GM06990 (cell line): Measurements from ENCODE around the gene HYPK.
"Not testable (repeated sequence)": the region's sequence is repeated elsewhere in the genome, so short reads cannot be mapped to it uniquely, and the experiment has no call there.

Experiments
- DNase-seq: peaks from one replicate; pipeline ENCODE4 v3.0.0-alpha.2; 2011; ENCODE audit not compliant: insufficient read length; ENCODE audit errors: extremely low read depth
- H3K27me3 ChIP-seq: replicated peaks from 2 replicates; pipeline ENCODE4 v1.6.0; 2011; ENCODE audit warnings: low read length; ENCODE audit not compliant: control insufficient read depth, insufficient read depth
- H3K36me3 ChIP-seq: 2 replicates; pipeline ENCODE4 v1.5.1; 2011; ENCODE audit warnings: low read length; ENCODE audit not compliant: control insufficient read depth, insufficient read depth
- H3K4me3 ChIP-seq: replicated peaks from 2 replicates; pipeline ENCODE4 v1.5.1; 2011; ENCODE audit warnings: low read depth, mild to moderate bottlenecking, control low read depth, low read length
- CTCF ChIP-seq: IDR thresholded peaks from 2 replicates; pipeline ENCODE4 v1.5.1; 2011; ENCODE audit warnings: low read length, control low read depth, mild to moderate bottlenecking, inconsistent platforms; ENCODE audit not compliant: insufficient read depth, poor library complexity, severe bottlenecking

The HYPK gene

DNA sequence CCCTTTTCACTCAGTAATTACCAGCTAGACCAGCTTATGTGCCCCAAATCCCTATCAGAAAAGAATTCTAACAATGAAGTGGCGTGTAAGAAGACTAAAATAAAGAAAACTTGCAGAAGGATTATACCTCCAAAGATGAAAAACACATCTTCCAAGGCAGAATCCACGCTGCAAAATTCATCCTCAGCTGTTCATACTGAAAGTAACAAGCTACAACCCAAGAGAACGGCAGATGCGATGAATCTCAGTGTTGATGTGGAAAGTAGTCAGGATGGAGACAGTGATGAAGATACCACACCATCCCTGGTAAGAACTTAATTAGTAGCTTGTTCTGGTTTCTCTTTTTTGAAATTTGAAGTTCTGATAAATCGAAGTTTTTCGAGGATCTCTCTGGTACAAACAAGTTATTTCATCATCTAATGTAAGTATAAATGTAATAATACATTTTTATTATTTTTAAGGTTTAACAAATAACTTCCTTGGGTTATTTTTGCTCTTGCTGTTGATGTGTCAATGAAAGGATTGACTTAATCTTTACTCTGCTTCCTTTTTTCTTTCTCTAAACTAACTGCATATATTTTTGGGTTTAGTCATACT is 27.8 kb downstream of the HYPK start:
- Histone ChIP-seq H3K4me3 (peak overlapping the region; percentile 90), H3K27me3 (no peaks in the 10 kb centered on the region), H3K36me3 (no peaks in the 10 kb centered on the region)
- no peak for TF ChIP-seq CTCF
- DNase-seq: peak; percentile 43

DNA sequence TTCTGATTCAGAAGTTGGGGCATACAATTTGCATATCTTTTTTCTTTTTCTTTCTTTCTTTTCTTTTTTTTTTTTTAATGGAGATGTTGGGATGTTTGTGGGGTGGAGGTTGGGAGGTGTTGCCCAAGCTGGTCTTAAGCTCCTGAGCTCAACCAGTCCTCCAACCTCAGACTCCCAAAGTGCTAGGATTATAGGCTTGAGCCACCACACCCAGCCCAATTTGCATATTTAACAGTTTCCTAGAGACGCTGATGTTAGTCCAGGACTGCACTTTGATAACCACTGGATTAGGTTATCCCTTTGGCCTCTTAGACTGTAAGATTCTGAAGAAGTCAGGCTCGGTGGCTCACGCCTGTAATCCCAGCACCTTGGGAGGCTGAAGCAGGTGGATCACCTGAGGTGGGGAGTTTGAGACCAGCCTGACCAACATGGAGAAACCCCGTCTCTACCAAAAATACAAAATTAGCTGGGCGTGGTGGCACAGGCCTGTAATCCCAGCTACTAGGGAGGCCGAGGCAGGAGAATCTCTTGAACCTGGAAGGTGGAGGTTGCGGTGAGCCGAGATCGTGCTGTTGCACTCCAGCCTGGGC is 29.6 kb downstream of the HYPK start:
- DNase-seq, H3K27me3 ChIP-seq, H3K4me3 ChIP-seq, H3K36me3 ChIP-seq: not testable (repeated sequence)

DNA sequence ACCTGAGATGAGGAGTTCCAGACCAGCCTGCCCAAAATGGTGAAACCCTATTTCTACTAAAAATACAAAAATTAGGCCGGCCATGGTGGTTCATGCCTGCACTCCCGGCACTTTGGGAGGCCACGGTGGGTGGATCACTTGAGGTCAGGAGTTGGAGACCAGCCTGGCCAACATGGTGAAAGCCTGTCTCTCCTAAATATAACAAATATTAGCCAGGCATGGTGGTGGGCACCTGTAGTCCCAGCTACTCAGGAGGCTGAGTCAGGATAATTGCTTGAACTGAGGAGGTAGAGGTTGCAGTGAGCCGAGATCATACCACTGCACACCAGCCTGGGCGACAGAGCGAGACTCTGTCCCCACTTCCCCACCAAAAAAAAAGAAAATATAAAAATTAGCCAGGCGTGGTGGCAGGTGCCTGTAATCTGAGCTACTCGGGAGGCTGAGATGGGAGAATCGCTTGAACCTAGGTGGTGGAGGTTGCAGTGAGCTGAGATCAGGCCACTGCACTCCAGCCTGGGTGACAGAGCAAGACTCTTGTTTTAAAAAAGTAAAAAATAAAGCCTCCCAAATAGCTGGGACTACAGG is 30.4 kb downstream of the HYPK start:
- not testable (repeated sequence) for H3K4me3 ChIP-seq, H3K27me3 ChIP-seq, DNase-seq, H3K36me3 ChIP-seq

DNA sequence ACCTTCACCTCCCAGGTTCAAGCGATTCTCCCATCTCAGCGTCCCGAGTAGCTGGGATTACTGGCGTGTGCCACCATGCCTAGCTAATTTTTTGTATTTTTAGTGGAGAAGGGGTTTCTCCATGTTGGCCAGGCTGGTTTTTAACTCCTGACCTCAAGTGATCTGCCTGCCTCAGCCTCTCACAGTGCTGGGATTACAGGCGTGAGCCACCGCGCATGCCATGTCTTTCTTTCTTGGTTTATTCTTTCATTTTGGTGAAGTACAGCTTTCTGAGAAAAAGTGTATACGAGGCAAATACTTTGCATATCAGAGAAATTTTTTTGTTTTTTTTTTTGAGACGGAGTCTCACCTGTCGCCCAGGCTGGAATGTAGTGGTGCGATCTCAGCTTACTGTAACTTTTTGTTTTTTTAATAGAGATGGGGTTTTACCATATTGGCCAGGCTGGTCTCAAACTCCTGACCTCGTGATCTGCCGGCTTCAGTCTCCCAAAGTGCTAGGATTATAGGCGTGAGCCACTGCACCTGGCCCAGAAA is 31.2 kb downstream of the HYPK start:
- not testable (repeated sequence) for DNase-seq, H3K36me3 ChIP-seq, H3K4me3 ChIP-seq, H3K27me3 ChIP-seq

DNA sequence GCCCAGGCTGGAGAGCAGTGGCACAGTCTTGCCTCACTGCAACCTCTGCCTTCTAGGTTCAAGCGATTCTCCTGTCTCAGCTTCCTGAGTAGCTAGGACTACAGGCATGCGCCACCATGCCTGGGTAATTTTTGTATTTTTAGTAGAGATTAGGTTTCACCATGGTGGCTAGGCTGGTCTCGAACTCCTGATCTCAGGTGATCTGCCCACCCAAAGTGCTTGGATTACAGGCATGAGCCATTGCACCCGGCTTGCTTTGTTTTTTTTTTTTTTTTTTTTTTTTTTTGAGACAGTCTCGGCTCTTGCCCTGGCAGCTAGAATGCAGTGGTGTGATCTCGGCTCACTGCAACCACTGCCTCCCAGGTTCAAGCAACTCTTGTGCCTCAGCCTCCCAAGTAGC is 32.1 kb downstream of the HYPK start:
- not testable (repeated sequence) for H3K4me3 ChIP-seq, H3K27me3 ChIP-seq, H3K36me3 ChIP-seq, DNase-seq

DNA sequence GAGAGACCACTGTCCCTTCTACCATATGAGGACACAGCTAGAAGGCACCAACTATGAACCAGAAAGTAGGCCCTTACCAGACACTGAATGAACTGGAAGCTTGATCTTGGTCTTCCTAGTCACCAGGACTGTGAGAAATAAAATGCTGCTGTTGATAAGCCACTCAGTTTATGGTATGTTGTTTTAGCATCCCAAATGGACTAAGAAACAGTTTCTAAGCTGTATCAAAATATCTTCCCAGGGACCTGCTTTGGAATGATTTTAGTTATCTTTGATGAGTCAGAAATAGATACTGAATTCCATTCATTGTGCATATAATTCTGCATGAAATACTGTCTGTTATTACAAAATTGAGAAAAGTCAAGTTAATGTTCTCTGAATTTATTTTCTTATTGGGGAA is 45.0 kb downstream of the HYPK start:
- no peak for DNase-seq
- TF ChIP-seq CTCF: no peak
- no peaks in the 10 kb centered on the region for H3K36me3 ChIP-seq
- H3K4me3 ChIP-seq: no peak overlapping the region
- no peaks in the 10 kb centered on the region for H3K27me3 ChIP-seq

GRCh38 chr15:43851251-43851650 is 50.9 kb downstream of the HYPK start:
- peaks cover 4% of the 10 kb centered on the region for H3K36me3 ChIP-seq
- TF ChIP-seq CTCF: no peak
- DNase-seq: no peak
- no peak overlapping the region for H3K4me3 ChIP-seq
- H3K27me3 ChIP-seq: no peaks in the 10 kb centered on the region
